ELF-1 (cell line): ENCODE data around the gene KLB.
"Not testable (repeated sequence)": the region's sequence is repeated elsewhere in the genome, so short reads cannot be mapped to it uniquely, and the experiment has no call there.

ENCODE experiments used
- DNase-seq: peaks from one replicate; pipeline ENCODE4 v3.0.0-alpha.2; 2016; ENCODE audit warnings: low read depth, low spot score

The KLB gene

DNA sequence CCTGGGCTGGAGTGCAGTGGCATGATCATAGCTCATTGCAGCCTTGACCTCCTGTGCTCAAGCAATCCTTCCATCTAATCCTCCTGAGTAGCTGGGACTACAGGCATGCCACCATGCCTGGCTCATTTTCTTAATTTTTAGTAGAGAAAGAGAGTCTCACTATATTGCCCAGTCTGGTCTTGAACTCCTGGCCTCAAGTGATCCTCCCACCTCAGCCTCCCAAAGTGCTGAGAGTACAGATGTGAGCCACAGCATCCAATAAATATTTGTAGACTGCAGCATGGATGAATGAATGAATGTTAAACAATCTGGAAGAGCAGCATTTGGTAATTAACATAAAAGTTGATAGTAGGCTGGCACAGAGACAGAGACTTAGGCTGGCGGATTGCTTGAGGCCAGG lies 20.0 kb downstream of the KLB start:
- no peak for DNase-seq

DNA sequence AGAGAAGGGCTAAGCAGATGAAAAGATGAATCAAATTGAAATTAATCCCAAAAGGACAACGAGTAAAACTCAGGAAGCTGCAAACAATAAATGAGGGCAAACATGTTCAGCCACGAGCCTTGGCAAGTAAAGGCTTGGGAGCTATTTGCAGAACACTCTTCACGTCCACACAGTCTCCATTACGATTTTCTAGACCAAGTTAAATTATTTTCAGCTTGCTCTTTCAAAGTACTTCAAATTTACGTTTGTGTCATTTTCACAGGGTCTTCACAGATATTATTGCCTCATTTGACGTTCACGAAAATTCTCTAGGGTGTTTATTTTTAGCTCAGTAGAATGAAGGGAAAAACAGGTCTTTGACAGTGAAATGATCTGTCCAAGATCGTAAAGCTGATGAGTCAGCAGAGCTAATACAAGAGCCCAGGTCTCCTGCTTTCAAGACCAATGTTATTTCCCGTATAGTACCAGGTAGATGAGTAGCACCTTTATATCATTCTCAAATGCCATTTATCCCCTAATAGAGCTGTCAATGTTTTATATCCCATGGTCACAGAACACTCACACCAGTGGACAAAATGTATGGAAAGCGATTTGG lies 20.9 kb downstream of the KLB start:
- DNase-seq, result no peak

DNA sequence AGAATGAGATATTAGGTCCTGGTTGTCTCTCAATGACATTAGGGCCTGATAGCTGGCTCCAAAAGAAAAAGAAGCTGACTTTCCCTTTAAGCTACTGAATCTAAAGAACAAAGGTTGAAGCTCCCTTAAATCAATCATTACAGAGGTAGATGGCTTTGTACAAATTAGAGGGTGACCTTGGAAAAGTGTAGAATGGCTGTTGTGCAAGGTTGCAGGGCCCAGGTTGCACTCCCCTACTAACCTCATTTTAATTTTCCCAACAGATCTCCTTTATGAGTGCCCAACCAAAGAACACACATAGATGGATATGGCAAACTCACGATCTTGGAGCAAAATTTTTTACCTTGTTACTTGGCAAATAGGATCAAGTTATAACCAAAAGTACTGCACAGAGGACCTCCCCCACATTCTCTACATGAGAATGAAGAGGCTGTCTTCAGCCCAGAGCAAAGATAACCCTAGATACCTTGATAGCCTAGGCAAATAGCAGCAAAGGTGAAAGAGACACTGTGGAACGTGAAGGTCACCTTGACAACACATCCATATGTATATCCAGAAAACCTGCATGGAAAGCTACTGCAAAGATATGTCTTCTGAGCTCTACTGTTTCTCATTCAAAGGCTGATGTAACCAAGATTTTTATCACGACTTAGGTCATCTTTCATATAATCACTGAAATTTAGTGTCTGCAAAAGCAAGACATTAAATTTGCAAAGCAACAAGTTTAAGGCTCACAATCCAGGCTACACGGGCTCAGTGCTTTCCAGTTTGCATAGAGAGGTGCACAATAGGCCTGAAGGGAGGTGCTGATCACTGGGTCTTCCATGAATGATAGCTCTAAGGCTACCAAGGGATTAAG lies 23.0 kb downstream of the KLB start:
- no peak for DNase-seq

DNA sequence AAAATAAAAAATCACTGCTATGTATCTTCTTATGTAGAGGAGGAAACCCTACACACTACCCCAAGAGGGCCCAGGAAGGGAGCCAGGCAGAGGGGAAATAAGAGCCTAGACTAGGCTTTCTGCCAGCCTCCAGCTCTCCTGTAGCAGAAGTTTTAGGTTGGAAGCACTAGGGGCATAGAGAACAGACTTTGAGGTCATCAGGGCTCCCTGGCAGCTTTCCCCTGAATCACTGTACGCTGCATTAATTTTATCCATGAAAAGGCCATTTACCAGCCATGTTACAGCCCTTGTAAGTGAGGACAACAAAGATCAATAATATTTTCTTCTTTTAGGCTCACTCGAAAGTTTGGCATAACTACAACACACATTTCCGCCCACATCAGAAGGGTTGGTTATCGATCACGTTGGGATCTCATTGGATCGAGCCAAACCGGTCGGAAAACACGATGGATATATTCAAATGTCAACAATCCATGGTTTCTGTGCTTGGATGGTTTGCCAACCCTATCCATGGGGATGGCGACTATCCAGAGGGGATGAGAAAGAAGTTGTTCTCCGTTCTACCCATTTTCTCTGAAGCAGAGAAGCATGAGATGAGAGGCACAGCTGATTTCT lies 27.3 kb downstream of the KLB start:
- DNase-seq, result no peak

DNA sequence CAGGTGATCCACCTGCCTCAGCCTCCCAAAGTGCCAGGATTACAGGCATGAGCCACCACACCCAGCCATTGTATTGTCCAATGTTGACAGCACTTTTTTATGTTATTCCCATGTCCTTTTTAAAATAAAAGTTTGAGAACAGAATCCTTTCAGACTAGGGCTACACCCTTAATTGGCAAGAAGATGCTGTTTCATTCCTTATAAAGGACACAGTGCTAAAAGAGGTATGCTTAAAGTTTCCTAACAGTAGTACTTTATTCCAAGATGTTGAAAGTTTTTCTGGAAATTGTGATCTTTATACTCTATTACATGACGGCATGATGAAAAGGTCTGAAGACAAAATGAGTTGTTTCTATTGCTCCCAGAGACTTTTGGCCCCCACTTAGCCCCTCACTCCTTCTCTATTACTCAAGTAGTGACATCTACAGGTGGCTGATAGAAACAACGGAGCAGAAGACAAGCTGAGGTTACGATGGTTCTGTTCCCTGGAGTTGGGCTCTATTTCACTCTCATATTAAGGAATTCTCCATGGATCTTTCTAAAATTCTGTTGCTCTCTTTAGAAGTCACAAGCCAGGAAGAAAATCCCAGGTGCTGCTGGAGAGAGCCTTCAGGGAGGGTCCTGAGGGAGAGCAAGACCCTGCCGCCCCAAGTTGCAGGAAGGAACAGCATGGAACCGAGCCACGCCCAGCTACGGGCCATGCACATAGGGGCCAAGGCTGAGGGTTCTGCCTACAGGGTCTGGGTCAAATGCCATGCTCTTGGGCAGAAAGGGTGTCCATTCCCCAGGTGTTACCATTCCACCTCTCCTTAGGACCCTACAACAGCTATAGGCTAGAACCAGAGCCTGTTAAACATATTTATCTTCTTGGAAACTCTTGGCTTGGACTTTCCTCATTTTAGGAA lies 29.2 kb downstream of the KLB start:
- no peak for DNase-seq

DNA sequence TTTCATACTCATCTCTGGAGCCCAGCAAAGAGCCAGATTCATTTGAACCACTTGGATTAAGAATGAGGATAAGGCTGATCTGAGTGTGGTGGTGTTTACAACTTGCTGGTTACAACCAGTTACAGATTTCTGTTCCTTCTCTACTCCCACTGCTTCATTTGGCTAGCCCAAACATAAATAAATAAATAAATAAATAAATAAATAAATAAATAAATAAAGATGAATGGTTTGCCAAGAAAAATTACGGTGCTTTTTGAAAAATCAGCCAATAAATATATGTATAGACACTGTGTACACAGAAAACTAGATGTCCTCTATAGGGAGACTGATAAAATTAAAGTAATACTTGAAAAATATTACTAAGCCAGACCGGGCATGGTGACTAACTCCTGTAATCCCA lies 34.9 kb downstream of the KLB start:
- no peak for DNase-seq

DNA sequence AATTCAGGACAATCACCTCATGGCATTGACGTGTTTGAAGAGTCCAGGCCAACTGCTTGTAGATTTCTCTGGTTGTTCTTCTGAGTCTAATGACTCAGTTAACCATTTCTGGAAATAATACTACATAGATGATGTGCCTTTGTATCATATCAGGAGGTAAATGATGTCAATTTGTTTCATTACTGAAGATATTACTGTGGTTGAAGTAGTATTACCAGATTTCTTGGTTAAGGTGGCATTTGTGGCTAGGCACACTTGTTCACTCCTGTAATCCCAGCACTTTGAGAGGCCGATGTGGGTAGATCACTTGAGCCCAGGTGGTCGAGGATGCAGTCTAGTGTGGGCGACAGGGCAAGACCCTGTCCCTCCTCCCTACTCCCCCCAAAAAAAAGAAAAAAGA lies 36.3 kb downstream of the KLB start:
- no peak for DNase-seq

DNA sequence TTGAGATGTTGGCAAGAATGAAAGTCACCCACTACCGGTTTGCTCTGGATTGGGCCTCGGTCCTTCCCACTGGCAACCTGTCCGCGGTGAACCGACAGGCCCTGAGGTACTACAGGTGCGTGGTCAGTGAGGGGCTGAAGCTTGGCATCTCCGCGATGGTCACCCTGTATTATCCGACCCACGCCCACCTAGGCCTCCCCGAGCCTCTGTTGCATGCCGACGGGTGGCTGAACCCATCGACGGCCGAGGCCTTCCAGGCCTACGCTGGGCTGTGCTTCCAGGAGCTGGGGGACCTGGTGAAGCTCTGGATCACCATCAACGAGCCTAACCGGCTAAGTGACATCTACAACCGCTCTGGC lies 39.7 kb downstream of the KLB start:
- DNase-seq, result no peak

DNA sequence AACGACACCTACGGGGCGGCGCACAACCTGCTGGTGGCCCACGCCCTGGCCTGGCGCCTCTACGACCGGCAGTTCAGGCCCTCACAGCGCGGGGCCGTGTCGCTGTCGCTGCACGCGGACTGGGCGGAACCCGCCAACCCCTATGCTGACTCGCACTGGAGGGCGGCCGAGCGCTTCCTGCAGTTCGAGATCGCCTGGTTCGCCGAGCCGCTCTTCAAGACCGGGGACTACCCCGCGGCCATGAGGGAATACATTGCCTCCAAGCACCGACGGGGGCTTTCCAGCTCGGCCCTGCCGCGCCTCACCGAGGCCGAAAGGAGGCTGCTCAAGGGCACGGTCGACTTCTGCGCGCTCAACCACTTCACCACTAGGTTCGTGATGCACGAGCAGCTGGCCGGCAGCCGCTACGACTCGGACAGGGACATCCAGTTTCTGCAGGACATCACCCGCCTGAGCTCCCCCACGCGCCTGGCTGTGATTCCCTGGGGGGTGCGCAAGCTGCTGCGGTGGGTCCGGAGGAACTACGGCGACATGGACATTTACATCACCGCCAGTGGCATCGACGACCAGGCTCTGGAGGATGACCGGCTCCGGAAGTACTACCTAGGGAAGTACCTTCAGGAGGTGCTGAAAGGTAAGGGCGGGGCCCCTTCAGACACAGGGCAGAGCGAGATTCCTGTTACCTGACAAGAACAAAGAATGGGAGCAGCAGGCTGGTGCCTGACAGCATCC lies 40.3 kb downstream of the KLB start:
- peak; percentile 93 for DNase-seq

DNA sequence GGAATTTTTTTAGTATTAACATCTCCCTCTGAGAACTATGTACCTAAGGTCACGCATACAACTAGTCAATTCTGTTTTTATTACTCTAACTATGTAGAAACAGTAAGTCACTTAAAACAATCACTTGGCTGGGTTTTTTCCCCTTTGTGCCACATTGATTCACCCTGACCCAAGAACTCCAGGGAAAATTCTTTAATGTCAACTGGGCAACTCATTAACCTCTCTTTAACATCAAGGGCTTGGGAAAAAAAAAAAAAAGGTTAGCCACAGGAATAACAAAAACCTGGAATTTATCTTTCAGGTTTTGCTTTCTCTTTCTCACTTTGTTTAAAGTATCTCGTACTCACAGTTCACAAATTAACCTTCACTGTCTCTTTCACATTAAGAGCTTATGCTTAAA lies 43.9 kb downstream of the KLB start:
- no peak for DNase-seq

DNA sequence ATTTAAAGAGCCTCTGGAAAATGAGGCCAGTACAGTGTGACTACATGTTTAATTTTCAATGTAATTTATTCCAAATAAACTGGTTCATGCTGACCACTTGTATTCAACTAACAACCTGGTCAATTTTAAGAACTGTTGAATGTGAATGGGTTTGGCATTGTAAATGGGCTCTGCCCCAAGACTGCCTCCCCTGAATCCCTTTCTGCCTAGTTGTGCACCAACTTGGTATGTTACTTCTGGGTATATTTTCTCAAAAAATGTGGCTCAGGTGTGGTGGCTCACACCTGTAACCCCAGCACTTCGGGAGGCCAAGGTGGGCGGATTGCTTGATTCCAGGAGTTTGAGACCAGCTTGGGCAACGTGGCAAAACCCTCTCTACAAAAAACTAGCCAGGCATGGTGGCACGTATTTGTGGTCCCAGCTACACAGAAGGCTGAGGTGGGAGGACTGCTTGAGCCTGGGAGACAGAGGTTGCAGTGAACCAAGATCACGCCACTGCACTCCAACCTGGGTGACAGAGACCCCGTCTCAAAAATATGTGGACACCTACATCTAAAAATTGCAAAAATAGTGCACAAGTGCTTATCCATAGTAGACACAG lies 44.8 kb downstream of the KLB start:
- DNase-seq, result no peak

DNA sequence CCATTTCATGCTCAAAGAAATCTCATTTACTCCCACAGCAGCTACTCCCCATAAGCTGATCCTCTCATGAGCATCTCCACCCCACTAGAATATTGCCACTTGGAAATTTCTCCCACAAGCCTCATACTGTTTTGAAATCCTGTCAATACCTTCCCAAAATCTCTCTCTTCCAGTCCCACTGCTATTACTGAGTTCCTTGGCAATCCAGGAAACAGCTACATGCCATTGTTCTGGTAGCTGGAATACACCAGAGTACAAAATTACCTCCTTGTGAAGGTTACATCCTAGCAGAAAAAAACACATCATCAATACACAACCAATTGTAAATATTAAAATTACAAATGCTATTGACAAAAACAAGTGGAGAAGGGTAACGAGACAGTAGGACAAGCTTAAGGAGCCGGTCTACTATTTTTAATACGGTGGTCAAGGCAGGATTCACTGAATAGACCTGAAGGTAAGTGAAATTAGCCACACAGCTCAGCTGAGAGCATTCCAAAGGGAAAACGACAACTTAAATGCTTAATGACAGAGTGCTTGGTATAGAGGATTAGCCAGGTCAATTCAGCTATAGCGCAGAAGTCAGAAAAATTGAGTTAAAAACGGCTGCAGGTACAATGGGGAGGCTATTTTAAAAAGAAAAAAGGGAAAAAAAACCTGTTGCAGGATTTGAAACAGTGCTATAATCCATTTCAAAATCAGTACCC lies 45.6 kb downstream of the KLB start:
- DNase-seq, result no peak

DNA sequence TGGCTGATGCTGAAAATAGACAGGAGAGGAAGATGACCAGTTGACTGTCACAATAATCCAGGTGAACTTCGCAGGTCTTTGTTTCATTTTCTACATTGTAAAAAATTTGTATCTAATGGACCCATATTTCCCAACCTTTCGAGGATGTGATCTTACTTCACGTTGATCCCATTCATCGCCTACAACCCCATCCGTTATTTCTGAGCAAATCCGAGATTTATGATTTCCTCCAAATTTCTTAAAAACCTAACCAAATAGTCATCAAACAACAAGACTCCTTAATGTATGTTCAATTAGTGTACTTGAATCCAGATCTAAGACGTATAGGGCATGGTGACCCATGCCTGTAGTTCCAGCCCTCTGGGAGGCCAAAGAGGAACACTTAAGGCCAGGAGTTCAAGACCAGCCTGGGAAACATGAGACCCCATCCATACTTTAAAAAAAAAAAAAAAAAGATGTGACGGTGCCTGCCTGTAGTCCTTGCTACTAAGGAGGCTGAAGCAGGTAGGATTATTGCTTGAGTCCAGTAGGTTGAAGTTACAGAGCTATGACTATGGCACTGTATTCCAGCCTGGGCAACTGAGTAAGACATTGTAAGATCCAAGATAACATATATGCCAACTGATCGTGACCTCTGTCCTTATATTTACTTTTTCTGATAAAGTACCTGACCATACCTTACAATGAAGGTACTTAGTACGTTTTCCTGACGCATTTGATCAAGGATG lies 46.3 kb downstream of the KLB start:
- DNase-seq, result no peak

DNA sequence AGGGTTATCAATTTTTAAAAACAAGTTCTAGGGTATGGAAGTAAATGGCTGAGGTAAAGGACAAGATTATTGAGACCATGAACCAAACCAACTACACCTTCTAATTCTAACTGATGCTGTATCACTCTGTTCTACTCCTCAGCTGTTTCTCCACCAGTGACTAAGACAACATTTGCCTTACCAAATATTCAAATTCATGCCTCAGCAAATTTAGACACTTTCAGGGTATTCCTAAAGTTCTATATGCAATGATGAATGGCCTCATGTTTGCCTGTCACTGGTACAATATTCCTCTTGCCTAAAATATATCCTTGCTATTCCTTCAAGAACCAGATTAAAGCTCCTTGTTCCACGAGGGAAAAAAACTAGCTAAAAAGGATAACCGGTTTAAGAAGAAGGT lies 47.0 kb downstream of the KLB start:
- no peak for DNase-seq

DNA sequence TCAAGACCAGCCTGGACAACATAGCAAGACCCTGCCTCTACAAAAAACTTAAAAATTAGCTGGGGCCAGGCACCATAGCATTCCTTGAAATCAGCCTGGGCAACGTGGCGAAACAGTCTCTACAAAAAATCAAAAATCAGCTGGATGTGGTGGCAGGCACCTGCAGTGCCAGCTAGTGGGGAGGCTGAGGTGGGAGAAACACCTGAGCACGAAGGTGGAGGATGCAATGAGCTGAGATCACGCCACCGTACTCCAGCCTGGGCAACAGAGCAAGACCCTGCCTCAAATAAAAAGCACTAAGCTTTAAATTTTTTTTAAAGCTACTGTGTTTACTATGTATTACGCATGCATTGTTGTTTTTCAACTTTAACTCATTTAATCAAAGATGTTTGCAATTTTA lies 48.8 kb downstream of the KLB start:
- no peak for DNase-seq

DNA sequence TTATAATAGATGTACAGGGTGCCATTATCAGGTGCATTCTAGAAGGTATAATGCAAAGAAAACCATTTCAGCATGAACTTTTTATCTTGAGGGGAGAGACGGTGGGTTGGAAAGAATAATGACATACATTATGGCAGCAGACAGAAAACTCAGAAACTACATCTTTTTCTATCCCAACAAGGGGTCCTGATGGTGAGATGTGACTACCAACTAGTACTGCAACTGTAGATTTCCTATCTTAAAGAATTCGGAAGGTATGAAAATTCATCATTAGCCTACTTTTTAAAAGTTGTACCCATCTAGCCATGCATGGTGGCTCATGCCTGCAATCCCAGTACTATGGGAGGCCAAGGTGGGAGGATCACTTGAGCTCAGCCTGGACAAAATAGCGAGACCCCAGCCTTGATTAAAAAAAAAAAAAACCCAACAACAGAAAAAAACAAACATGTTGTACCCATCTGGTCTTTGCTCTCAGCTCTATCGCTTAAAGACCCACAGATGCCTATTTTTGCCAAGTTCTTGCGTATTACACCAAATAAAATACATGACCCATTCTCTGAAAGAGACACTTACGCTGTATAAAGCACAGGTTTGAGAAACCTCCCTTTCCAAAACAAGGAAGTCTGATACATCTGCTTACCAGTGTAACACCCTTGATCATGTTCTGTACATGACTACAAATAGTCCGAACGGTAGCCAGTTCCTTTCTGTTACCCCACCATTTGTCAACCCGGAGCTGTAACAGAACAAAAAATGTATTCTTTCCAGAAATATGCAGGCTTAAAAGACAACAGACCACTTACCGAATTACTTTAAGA lies 50.4 kb downstream of the KLB start:
- DNase-seq, result no peak

DNA sequence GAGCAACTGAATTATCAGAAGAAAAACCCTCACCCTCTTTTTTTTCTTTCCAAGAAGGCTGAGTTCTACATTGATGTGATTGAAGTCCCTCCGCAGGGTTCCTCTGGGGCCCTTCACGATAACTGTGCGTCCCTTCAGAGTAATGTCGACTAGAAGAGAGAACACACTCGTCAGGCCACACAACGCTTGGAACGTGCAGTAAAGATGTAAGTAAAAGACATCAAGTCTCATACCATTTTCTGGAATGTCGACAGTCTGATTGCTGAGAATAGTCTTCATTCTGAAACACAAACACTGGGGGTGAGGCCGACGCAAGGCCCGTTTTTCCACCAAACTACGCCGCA lies 51.4 kb downstream of the KLB start:
- not testable (repeated sequence) for DNase-seq

DNA sequence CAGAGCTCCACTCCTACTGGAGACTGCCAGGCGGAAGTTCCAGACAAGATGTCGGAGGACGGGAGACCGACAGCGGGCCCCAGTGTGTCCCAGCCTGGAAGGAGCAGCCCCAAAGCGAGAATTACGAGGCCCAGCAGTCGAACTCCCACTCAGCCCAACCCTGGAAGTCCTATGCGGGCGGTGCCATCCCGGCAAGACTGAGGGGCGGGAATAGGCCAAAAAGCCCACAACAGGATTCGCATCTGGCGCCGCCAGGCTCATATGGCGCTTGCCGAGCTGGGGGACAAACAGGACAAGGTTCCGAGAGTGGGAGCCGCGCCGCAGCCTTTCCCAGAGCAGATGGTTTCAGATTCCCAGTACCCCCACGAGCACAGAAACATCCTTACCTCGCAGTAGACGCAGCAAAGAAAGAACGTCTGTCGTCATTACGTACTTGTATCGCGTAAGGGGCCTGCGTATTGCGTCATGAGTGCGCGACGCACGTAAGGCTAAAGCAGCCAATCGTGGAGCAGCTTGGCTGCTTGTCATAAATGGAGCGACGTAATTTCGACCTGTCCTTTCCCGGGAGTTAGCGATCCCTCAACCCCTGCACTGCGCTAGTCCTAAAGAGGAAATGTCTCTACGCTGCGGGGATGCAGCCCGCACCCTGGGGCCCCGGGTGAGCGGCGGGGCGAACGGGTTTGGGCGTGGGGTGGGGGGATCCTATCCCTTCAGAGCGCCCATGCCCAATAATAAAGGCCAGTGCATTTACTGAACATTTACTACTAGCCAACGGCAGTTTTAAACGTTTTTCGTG lies 52.0 kb downstream of the KLB start, which contains the start of the genes LIAS and RPL9:
TSS of gene LIAS (plus strand) at position 552 of the 796 bp plus-strand sequence. CDS start at position 614, 62 bp downstream.
TSS of gene RPL9 (minus strand) at position 418 of the 796 bp plus-strand sequence. CDS start 483 bp downstream, outside the sequence.
- DNase-seq, result peak; percentile 99
